Dedifferentiated amniotic fluid mesenchymal stem cell (primary cell): ENCODE results near the gene MRPS9.

Experiments
- DNase-seq: peaks from one replicate; pipeline ENCODE4 v3.0.0-alpha.2; 2016; ENCODE audit errors: extremely low spot score

MRPS9 gene

DNA sequence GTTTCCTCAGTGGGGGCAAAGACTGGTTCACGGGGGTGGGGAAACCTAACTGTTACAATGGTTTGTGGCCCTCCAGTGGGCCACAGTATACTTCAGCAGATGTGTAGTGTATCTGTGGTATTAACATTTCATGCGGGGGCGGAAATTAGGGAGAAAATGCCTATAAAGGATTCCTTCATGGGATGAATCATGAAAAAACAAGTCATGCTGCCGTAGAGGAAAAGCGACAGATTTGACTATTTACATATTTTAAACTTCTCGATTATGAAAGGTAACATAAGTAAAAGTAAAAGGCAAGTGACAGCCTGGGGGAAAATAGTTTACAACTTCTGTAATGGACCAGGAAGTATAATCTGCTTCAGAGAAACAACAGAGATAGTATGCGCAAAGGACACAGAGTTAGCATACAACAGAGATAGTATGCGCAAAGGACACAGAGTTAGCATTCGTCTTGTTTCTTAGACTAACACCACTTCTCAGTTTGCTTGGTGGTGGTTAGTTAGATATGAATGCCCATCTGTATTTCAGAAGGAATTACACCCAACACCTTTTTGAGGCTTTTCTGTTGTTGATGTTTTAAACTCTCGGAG, 41.1 kb downstream of the MRPS9 start:
- DNase-seq, result no peak

DNA sequence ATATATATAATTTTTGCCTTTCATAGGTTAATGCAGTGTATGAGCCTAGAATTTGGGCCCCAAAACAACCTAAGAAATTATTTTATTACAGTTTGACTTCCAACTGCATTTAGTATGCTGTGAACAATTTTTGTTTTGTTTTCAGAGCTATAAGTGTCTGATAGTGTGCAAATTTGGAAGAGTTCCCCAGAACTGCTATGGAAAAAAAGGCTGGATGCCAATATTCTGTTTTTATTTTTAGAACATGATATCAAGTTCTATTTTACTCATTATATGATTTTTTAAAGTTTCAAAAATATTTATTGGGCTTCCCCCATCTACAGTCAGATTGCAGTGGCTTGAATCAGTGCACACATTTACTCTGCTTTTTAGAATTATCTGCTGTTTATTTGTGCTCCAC, 42.6 kb downstream of the MRPS9 start:
- DNase-seq, result no peak

DNA sequence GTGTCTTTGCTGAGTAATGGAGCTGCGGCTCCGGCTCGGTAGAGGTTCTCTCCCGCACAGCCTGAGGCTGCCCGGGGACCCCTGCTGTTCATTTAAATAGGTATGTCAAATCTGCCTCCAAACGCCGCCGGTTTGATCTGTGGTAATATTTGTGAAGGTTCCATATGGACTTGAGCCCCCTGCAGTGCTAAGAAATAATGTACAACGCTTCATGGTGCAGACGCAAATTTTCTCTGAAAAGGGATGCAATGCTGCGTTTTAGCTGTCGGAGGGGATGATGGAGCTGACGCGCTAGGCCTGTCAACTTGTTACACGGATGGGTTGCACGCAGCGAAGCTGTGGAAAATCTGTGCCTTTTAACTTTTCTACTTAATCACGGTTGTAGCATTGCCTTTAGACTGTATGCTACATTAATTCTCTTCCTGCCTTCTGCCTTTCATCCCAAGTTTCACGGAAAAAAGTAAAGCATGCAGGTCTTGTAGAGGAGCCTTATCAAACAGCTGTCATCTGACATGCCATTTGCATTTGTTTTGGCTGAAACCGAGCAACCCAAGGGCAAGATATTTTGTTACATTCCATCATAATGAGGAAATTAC, 43.2 kb downstream of the MRPS9 start:
- peak; percentile 28 for DNase-seq

DNA sequence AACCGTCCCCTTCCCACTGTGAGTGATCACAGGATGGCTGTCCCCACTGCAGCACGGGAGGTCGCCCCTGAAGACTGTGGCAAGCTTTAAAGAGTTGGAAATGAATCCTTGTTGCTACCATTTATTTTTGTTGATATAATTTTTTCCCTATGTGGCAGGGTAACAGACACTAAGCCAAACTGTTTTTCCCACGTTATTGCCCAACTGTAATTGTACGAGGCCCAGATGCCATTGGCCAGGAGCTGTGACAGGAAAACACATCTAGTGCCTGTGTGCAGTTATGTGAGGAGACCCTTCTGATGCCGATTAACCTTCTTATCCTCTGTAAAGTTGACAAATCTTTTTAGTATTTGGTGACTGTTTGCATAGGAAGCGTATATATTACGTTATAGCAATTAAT, 44.2 kb downstream of the MRPS9 start:
- no peak for DNase-seq

DNA sequence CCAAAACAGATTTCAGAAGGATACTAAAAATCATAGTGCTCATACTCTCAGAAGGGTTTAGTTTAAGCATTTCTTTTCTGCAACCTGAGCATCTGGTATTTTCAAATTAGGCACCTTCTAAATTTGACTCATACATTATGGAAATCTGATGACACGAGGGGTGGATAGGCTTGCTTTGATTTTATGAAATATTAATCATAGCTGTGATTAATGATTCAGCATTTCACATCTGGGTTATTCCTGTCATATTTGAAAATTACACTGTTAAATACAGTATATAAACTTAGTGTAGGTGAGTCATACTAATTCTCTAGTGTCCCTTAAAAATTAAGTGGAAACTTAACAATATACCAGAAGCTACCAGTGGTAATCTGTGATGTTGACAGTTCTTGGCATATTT, 47.7 kb downstream of the MRPS9 start:
- no peak for DNase-seq

DNA sequence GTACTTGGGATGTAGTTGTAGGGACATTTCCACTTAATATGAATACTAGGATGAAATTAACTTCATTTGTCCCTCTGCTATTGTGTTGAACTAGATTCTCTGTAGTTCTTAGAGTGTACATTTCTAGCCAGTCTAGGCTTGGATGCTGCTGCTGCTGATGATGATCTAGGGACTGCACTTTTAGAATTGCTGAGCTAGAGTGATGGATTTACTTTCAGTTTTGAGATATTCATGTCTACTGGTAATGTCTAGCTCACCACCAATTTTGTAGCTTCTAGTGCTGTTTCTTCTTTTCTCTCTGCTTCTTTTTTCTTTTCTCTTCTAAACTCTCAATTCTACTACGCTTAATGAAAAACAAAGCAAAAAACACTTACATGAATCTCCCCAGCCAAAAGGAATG, 49.4 kb downstream of the MRPS9 start:
- DNase-seq, result no peak

DNA sequence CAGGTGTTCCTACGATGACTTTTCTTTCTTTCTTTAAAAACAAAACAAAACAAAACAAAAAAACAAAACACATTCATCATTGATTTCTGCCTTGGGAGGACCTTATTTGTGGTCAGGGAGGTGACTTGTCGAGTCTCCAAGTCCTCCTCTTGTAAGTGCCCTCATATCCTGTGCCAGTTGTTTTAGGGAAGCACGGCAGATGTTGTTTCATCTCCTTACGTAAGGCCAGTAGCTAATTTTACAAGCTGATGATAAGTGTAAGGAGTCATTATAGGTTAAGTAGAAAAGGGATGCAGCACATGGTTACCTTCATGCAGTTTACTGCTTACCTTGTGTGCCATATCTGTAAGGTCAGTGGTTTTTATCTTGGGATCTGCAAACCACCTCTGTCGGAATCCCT, 52.2 kb downstream of the MRPS9 start:
- DNase-seq, result no peak

DNA sequence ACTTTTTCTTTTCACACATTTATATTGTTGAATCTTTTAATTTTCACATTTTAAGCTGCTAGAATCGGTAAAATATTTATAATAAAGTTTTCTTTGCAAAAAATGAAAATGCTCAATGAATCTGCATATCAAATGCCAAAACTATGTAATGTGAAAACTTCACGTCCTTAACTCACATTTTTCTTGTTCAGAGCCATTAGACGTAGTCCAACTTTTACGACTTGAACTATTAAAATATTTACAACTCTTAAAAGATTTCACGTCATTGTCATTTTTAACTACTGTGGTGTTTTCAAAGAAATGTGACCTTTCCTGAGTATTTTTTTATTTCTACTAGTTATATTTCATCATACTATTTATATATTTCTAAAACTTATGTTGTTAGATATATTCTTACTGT, 54.9 kb downstream of the MRPS9 start:
- no peak for DNase-seq

DNA sequence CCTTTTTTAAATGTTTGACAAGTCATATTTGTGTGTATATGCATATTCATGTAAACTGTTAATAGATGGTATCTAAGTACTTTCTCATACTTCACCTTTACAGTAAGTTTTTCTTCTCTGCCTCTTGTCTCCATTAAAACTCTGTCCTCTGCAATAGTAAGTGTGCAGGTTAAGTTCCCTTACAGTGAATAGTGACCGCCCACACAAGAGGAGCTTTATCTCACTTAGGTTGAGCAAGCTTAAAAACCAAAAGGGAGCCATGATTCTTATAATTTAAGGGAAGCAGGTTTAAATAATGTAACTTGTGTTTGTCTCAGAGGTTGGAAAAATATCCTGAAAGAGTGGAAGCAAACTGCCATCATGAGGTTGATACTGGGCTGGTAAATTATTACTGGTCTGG, 61.3 kb downstream of the MRPS9 start:
- DNase-seq, result no peak

DNA sequence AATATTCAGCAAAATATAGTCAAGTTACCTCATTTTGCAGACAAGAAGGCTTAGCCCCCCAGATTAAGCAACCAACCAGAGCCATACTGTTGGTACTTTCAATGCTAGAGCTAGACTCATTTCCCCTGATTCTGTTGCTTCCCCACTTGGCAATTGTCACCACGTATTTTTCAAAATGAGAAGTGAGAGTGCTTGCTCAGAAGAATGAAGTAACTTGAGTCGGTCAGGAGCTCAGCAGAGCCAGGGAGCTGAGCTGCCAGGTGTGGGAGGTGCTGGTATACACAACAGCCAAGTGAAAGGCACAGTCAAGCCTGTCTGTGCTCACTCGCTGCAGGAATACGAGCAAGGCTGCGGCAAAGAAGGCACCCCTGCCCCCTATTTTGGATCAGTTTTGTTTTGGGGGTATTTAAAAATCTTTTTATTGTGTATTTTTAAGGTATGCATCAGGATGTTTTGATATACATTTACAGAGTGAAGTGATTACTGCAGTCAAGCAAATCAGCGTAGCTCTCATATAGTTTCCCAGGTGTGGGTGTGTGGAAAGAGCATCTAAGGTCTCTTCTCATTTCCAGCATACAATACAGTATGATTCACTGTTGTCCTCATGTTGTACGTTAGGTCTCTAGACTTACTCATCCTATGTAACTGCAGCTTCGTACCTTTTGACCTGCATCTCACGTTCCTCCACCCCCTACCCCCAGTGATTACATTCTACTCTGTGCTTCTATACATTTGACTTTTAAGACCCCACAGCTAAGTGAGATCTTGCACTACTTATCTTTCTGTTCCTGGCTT, 62.4 kb downstream of the MRPS9 start:
- DNase-seq, result no peak

DNA sequence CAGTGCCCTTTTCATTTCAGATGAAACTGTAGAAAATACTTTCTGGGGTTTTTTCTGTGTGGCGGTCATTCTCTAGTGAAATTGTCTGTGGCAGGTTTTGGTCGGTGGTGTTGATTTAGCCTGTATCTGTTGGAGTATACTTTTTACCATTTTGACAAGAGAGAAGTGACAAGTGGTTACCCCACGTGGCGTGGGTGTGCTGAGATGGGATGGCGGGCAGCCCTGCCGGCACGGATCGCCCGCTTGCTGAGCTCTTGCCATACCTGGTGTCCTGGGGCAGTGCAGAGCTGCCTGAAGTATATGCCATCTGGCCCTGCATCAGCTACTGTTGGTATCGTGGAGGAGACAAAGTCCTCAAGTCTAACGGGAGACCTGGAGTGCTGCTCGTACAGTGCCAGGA, 64.1 kb downstream of the MRPS9 start:
- DNase-seq, result no peak

DNA sequence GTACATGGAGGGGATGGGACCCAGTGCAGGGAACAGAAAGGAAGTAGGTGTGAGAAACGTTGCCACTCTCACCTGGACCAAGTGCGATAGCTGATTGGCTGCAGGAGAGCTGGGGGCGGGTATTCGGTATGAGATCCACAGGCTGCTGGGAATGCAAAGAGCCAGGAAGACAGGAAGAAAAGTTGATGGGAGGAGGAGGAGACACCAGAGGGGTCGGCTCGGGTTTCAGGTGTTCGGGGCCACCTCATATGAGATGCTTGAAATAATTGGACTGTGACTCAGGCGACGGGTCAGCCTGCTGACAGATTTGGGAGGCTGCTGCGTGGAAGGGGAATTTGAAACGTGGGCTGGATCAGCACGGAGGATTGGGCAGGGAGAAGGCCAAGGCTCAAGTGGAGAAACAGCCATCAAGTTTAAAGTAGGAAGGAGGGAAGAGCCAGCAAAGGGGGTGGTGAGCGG, 65.1 kb downstream of the MRPS9 start:
- DNase-seq, result peak; percentile 21

DNA sequence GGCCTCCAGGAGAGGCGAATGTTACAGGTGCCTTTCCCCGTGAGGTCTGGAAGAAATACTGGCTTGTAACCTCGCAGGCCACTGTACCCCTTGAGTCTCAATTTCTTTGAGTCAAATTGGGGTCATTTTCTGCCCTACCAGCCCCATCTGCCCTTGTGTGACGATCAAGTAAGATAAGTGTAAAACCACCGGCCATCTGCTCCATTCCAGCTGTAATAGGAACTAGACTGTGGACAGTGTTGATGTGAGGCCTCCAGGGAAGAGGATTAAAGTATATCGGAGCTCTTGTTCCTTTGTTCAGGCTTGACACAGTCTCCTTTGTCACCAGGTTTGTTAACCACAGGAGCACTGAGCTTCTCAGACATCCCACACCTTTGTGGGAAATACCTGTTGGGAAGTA, 65.6 kb downstream of the MRPS9 start:
- no peak for DNase-seq

DNA sequence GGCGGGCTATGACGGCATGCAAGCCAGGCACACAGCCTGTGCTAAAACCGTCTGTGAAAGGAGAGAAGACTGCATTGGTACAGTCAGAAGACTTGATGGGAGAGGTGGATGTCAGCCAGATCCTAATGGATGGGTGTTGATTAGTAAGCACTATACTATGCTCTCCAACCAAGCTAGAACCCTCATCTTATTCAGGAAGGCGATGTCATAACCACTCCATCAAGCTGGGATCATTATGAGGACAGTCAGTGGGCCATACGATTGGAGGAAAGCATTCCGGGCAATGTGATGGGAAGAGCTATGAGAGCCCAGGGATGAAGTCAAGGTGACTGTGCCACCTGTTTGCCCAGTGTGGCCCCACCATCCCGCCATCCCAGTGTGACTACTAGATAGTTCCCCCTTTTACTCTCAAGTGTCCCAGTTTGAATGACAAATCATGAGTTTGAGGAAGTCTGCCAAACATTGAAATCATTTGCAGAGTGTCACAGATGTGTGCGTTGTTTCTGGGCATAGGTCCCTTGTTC, 66.4 kb downstream of the MRPS9 start:
- DNase-seq, result no peak

DNA sequence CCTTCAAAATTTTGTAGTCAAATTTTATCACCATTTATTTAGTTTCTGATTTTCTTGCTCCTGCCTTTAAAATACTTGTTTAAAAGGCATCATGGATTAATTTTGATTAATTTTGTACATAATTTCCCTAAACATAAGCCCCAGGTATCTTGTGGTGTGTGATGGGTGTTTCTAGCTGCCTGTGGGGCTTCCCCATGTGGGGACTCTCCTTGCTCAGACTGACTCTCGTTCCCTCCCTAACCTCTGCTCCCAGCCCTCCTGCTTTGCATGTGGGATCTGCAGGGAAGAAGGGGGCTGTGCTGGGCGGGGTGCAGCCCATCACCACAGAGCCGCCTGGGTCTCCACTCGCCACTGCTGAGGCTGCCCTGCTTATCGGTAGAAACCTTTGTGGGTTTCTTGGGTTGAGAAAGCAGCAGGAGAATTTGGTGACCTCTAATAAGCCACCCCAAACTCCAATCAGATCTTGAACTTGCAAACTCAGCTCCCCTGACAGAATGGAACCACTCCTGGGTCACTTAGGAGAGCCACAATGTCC, 72.5 kb downstream of the MRPS9 start:
- DNase-seq, result no peak

DNA sequence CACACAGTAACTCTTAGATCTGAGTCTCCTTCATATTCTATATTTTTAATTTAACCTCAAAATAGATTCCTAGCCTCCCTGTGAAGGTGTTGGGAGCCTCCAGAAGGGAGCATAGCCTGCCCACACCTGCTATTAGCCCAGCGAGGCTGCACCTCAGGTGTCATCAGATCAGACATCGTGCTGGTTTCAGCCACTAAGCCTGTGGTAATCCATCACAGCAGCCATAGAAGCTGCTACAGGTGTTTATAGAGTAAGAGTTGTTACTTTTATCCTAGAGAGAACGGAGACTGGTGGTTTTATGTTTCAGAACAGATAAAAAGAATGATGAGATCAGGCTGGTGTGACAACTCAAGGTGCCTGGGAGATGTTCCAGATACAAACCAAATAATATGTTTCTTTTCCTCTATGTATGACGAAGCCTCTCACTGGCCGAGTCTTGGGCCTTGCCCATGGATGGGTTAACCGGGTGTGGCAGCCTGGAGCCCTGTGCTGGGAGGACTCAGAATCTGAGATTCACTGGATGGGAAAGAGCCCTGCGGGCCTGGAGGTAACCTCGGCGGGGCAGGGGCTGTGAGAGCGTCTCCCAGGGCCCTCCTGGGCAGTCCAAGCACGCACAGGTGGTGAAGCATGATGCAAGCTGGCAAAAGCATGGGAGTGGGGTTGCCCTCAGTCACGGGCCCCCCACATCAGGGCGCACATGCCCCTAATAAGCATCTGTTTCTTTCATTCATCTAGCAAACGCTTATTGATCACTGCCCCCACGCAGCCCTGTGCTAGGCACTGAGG, 73.7 kb downstream of the MRPS9 start:
- no peak for DNase-seq

DNA sequence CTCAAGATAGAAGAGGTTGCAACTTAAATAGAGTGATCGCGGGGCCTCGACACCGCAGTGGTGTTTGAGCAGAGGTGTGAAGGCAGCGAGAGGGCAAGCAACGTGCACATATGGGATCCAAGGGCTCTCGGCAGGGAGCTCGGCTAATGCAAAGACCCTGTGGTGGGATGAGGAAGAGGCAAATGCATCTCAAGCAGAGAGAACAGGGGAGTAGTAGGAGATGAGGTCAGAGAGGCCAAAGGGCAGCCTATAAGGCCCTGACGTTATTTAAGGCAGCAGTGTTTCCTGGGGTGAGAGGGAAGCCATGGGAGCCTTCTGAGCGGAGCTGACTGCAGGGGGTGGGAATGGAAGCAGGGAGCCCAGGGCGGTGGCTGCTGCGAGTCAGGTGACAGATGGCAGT, 74.5 kb downstream of the MRPS9 start:
- DNase-seq, result no peak

DNA sequence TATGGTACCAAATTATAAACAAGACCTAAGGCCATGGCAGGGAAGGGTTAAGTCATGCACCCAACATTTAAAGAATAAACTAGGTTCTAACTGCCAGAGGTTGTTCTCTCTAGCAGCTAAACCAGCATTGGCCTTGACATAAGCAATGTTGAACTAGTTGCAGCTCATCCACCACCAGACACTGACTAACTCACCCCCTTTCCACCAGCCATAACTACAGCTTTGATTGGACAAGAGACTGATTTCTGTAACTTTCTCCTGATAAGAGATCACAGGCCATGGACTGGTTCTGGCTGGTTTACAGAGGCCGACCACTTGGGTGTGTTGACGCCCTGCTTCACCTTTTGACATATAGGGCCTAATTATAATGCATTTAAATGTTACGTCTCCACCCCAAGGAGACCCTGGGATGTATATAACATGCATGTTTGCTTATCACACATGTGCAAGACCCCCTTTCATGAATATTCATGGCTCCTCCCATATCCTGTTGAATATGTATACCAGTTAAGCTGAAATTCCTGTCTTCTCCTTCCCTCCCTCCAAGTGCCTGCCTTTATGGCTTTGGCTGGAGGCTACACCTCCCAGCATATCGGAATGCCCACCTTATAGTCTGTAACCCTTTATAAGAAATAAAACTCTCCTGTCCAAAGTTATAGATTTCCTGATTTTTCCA, 75.9 kb downstream of the MRPS9 start:
- no peak for DNase-seq

DNA sequence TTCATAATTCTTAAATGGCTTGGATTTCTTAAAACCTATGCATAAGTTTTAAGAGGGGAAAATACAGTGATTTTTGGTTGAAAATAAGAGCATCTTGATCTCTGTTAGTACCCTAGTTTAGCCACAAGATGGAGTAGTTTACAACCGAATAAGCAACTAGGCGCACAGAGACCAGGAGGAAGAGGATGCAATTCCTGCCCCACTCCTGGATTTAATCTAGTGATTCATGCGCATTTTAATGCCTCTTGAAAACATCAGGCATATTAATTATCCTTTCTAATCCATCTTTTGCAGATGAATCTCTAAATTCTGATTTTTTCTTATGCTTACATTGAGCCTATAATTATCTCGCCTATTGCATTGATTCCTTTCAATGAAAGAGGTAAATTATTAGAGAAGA, 76.7 kb downstream of the MRPS9 start:
- DNase-seq, result peak; percentile 70

DNA sequence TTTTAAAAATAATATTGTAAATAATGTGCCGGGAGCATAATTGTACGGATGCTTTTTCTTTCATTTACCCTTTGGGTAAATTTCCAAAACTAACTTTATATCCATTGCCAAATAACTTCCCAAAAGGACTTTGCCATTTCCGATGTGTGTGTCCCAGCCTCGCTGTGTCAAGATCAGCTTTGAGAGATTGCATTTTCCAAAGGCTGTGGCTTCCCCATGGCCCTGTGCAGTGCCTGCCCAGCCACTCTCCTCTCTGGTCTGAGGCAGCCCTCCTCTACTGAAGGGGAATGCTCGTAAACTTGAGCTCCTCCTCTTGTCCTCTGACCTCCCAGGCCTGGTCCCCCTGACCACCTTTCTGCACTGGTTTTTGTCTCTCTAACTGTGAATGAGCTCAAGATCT, 78.5 kb downstream of the MRPS9 start:
- no peak for DNase-seq

DNA sequence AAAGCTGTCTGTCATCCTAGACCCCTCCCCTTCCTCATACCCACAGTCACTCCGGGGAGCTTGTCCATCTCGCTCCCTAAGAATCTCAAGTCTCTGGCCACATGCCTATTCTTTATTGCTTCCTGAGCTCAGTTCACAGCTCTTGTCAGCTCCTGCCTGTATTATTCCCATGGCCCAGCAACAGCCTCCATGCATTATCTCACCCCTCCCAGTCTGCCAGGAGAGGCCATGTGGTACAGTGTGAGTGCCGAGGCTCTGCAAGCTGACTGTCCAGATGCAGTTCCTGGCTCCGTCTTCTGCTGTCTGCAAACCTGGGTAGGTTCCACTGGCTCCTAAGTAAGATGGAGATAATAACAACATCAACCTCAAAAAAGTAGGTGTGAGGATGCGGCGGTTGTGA, 79.7 kb downstream of the MRPS9 start:
- no peak for DNase-seq
